ENCODE data around the gene QDPR. TPM values are rescaled to one million over a fixed set of nuclear protein-coding genes. Genes with fewer than 3 reads are reported as not detected.

QDPR gene
- total RNA-seq, 2 donors from 2014 or later, result 11.4 to 18.9 TPM

- Histone ChIP-seq H3K4me3 (no peak overlapping the region), H3K36me3 (no peaks in the 10 kb centered on the region), H3K4me1 (replicated peaks) (no peaks in the 10 kb centered on the region), H3K27me3 (replicated peaks; ENCODE audit: insufficient read depth) (no peaks in the 10 kb centered on the region), H3K9me3 (no peaks in the 10 kb centered on the region), H3K27ac (no peak overlapping the region)
- WGBS, result 54% methylated on average over 5 of the region's 5 CpGs
- TF ChIP-seq CTCF (IDR thresholded peaks at IDR 0.05) (no peak), POLR2A (IDR thresholded peaks at IDR 0.05) (no peak), POLR2AphosphoS5 (IDR thresholded peaks at IDR 0.05) (no peak)
- intact Hi-C loops (cut with DNase I), result loop anchor here (10.0 kb wide), 1 partner anchor 252 kb away; no protein-coding TSS in a partner anchor
- no peak for DNase-seq (ENCODE audit: low spot score)
Measured at GRCh38 chr4:17552427-17552826, 40.5 kb upstream of the QDPR start.

GRCh38 chr4:17550549-17550948 lies 38.7 kb upstream of the QDPR start:
- intact Hi-C loops (cut with DNase I), result loop anchor here (10.0 kb wide), 1 partner anchor 254 kb away; no protein-coding TSS in a partner anchor
- TF ChIP-seq POLR2A (IDR thresholded peaks at IDR 0.05) (no peak), CTCF (IDR thresholded peaks at IDR 0.05) (no peak), POLR2AphosphoS5 (IDR thresholded peaks at IDR 0.05) (no peak)

GRCh38 chr4:17546678-17547077 lies 34.8 kb upstream of the QDPR start:
- Histone ChIP-seq H3K9me3 (no peaks in the 10 kb centered on the region), H3K27me3 (replicated peaks; ENCODE audit: insufficient read depth) (no peaks in the 10 kb centered on the region), H3K4me3 (no peak overlapping the region), H3K36me3 (no peaks in the 10 kb centered on the region), H3K27ac (no peak overlapping the region), H3K4me1 (replicated peaks) (no peaks in the 10 kb centered on the region)
- 84% methylated on average over 12 of the region's 12 CpGs for WGBS
- DNase-seq (ENCODE audit: low spot score), result no peak
- TF ChIP-seq CTCF (IDR thresholded peaks at IDR 0.05) (no peak), POLR2A (IDR thresholded peaks at IDR 0.05) (no peak), POLR2AphosphoS5 (IDR thresholded peaks at IDR 0.05) (no peak)
- intact Hi-C loops (cut with DNase I), result loop anchor here (5.0 kb wide), 1 partner anchor 1046 kb away; no protein-coding TSS in a partner anchor

More at GRCh38 chr4:17550549-17550948, 38.7 kb upstream of the QDPR start:
- no peaks in the 10 kb centered on the region for H3K9me3 ChIP-seq
- no peaks in the 10 kb centered on the region for H3K36me3 ChIP-seq
- no peaks in the 10 kb centered on the region for H3K27me3 ChIP-seq (replicated peaks; ENCODE audit: insufficient read depth)
- no peak overlapping the region for H3K4me3 ChIP-seq
- WGBS, result 79% methylated on average over 3 of the region's 3 CpGs
- H3K27ac ChIP-seq, result no peak overlapping the region
- DNase-seq (ENCODE audit: low spot score), result no peak
- H3K4me1 ChIP-seq (replicated peaks), result no peaks in the 10 kb centered on the region

- no peak overlapping the region for H3K4me3 ChIP-seq
- H3K4me1 ChIP-seq (replicated peaks), result no peaks in the 10 kb centered on the region
- H3K27me3 ChIP-seq (replicated peaks; ENCODE audit: insufficient read depth), result no peaks in the 10 kb centered on the region
- WGBS, result 89% methylated on average over 10 of the region's 10 CpGs
- H3K9me3 ChIP-seq, result no peaks in the 10 kb centered on the region
- TF ChIP-seq CTCF (IDR thresholded peaks at IDR 0.05) (no peak), POLR2A (IDR thresholded peaks at IDR 0.05) (no peak), POLR2AphosphoS5 (IDR thresholded peaks at IDR 0.05) (no peak)
- intact Hi-C loops (cut with DNase I), result loop anchor here (5.0 kb wide), 1 partner anchor 1046 kb away; no protein-coding TSS in a partner anchor
- no peaks in the 10 kb centered on the region for H3K36me3 ChIP-seq
- no peak overlapping the region for H3K27ac ChIP-seq
- no peak for DNase-seq (ENCODE audit: low spot score)
Measured at GRCh38 chr4:17546222-17546621, 34.3 kb upstream of the QDPR start.

- Histone ChIP-seq H3K27ac (no peak overlapping the region), H3K4me3 (no peak overlapping the region), H3K4me1 (replicated peaks) (no peaks in the 10 kb centered on the region), H3K9me3 (no peaks in the 10 kb centered on the region), H3K27me3 (replicated peaks; ENCODE audit: insufficient read depth) (no peaks in the 10 kb centered on the region), H3K36me3 (no peaks in the 10 kb centered on the region)
- TF ChIP-seq POLR2A (IDR thresholded peaks at IDR 0.05), result no peak
- TF ChIP-seq POLR2AphosphoS5 (IDR thresholded peaks at IDR 0.05), result no peak
- TF ChIP-seq CTCF (IDR thresholded peaks at IDR 0.05), result no peak
- WGBS, result 63% methylated on average over 11 of the region's 11 CpGs
- intact Hi-C loops (cut with DNase I), result loop anchor here (5.0 kb wide), 1 partner anchor 1047 kb away; no protein-coding TSS in a partner anchor
- no peak for DNase-seq (ENCODE audit: low spot score)
Measured at GRCh38 chr4:17545374-17546140, 33.7 kb upstream of the QDPR start.
